ENCODE measurements around the gene RNF215.

The RNF215 gene

DNA sequence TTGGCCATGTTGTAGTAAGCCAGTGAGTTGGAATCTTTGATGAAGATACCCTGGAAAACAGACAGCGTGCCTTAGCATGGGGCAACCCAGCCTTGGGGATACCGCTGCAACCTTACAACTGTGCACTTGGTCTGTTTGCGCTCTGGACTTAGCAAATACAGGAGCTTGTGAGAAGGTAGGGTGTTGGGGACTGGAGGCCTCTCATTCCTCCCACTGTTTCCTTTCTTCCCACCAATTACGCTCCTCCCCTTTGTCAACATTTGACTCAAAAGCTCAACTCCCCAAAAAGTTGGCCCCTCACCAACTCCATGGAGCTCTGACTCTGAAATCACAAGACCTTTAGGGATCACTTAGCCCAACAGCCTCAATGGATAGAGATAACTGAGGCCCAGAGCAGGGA is 52.6 kb downstream of the RNF215 start:
- TF ChIP-seq CTCF (conservative IDR thresholded peaks at IDR 0.05; ENCODE audit: control insufficient read depth, insufficient read depth, low read depth, low read length), result no peak
- DNase-seq (ENCODE audit: low read depth), result no peak
- H3K4me3 ChIP-seq (ENCODE audit: control insufficient read depth, low read depth, low read length), result no peak overlapping the region

GRCh38 chr22:30333707-30334087 is 53.5 kb downstream of the RNF215 start:
- no peak overlapping the region for H3K4me3 ChIP-seq (ENCODE audit: control insufficient read depth, low read depth, low read length)
- no peak for TF ChIP-seq CTCF (conservative IDR thresholded peaks at IDR 0.05; ENCODE audit: control insufficient read depth, insufficient read depth, low read depth, low read length)
- DNase-seq (ENCODE audit: low read depth), result no peak

DNA sequence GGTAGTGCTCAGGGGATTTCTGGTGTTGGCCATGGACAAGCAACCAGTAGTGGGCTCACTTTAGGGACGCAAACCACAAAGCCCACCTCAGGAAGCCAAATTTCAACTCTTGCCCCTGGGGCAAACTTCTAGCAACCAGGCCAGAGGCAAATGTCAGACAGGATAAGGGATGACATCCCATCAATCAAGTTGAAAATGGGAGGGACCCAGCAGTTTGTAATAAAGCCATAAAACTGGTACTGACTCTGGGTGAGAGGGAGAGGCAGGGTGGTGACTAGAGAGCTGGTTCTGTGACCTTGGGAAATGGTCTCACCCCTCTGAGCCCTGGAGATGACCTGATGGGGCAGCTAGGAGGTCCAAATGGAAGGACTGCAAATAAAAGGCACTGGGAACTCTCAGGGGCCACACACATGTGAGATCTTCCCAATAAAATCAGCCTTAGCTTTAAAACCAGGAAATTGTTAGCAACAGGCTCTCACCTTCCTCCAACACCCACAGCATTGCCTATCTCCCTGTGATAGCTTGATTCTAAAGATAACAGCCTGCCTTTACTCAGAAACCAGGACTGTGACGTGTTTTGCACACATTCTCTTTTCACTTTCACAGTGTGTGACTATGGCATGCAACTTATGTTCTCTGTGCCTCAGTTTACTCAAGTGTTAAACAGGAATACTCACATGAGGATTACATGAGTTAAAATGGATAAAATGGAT is 54.1 kb downstream of the RNF215 start:
- DNase-seq (ENCODE audit: low read depth), result no peak
- H3K4me3 ChIP-seq (ENCODE audit: control insufficient read depth, low read depth, low read length), result no peak overlapping the region
- TF ChIP-seq CTCF (conservative IDR thresholded peaks at IDR 0.05; ENCODE audit: control insufficient read depth, insufficient read depth, low read depth, low read length), result no peak

- TF ChIP-seq CTCF (conservative IDR thresholded peaks at IDR 0.05; ENCODE audit: control insufficient read depth, insufficient read depth, low read depth, low read length), result no peak
- no peak overlapping the region for H3K4me3 ChIP-seq (ENCODE audit: control insufficient read depth, low read depth, low read length)
- DNase-seq (ENCODE audit: low read depth), result no peak
Measured at GRCh38 chr22:30332551-30332950, 54.7 kb downstream of the RNF215 start.

Data from fibroblast of mammary gland (primary cell).